HEK293T (cell line): ENCODE data around the gene COL5A1.

Experiments
- BHLHE40 ChIP-seq: fragments of 450-650 bp; IDR thresholded peaks from 2 replicates; pipeline ENCODE4 v1.6.1; 2016; ENCODE audit warnings: mild to moderate bottlenecking, moderate library complexity, borderline replicate concordance
- NFRKB ChIP-seq: fragments of 450-650 bp; IDR thresholded peaks from 2 replicates; pipeline ENCODE4 v1.6.1; 2016; ENCODE audit warnings: mild to moderate bottlenecking, moderate library complexity
- PKNOX1 ChIP-seq: fragments of 450-650 bp; IDR thresholded peaks from 2 replicates; pipeline ENCODE4 v1.6.1; 2016
- SP1 ChIP-seq: fragments of 450-650 bp; IDR thresholded peaks from 2 replicates; pipeline ENCODE4 v1.6.1; 2017

- TF ChIP-seq BHLHE40 (no peak), PKNOX1 (no peak), NFRKB (no peak), SP1 (no peak)
Observed at GRCh38 chr9:134605351-134605965, 36.1 kb upstream of the COL5A1 start.
